ENCODE results near the gene ZBTB21. TPM values are rescaled to one million over a fixed set of nuclear protein-coding genes. Genes with fewer than 3 reads are reported as not detected.
"Not testable (repeated sequence)": the region's sequence is repeated elsewhere in the genome, so short reads cannot be mapped to it uniquely, and the experiment has no call there.

ZBTB21 gene
- total and polyA plus RNA-seq, 2 donors, result 5.4 to 7.9 TPM

GRCh38 chr21:41964171-41964570 lies 46.0 kb downstream of the ZBTB21 start:
- Histone ChIP-seq H3K27me3 (ENCODE audit: control insufficient read depth in 2 of 2, insufficient read depth in 1 of 2, low read length in 1 of 2) (no peaks in the 10 kb centered on the region), H3K4me3 (ENCODE audit: low read length in 2 of 2) (no peak overlapping the region), H3K36me3 (ENCODE audit: control insufficient read depth in 2 of 2, insufficient read depth in 2 of 2, low read length in 1 of 2) (no peaks in the 10 kb centered on the region), H3K9me3 (ENCODE audit: control insufficient read depth in 2 of 2, insufficient read depth in 1 of 2, low read length in 1 of 2) (no peaks in the 10 kb centered on the region), H3K4me1 (ENCODE audit: control insufficient read depth in 2 of 2, insufficient read depth in 2 of 2, low read length in 2 of 2) (peaks cover 0 to 19% of the 10 kb centered on the region in 2 donors), H3K27ac (ENCODE audit: low read depth in 1 of 2, low read length in 1 of 2) (no peak overlapping the region)
- 97% methylated on average over 8 of the region's 8 CpGs for WGBS
- DNase-seq (ENCODE audit: low read depth in 6 of 9, low spot score in 9 of 9), result no peak

- peaks cover 0 to 20% of the 10 kb centered on the region in 2 donors for H3K4me1 ChIP-seq (ENCODE audit: control insufficient read depth in 2 of 2, insufficient read depth in 2 of 2, low read length in 2 of 2)
- no peaks in the 10 kb centered on the region for H3K27me3 ChIP-seq (ENCODE audit: control insufficient read depth in 2 of 2, insufficient read depth in 1 of 2, low read length in 1 of 2)
- no peaks in the 10 kb centered on the region for H3K36me3 ChIP-seq (ENCODE audit: control insufficient read depth in 2 of 2, insufficient read depth in 2 of 2, low read length in 1 of 2)
- 97% methylated on average over 11 of the region's 11 CpGs for WGBS
- DNase-seq (ENCODE audit: low read depth in 6 of 9, low spot score in 9 of 9), result no peak
- no peaks in the 10 kb centered on the region for H3K9me3 ChIP-seq (ENCODE audit: control insufficient read depth in 2 of 2, insufficient read depth in 1 of 2, low read length in 1 of 2)
- no peak overlapping the region for H3K27ac ChIP-seq (ENCODE audit: low read depth in 1 of 2, low read length in 1 of 2)
- H3K4me3 ChIP-seq (ENCODE audit: low read length in 2 of 2), result no peak overlapping the region
Observed at GRCh38 chr21:41962425-41962966, 47.7 kb downstream of the ZBTB21 start.

- peaks cover 7 to 28% of the 10 kb centered on the region in 2 donors for H3K4me1 ChIP-seq (ENCODE audit: control insufficient read depth in 2 of 2, insufficient read depth in 2 of 2, low read length in 2 of 2)
- no peak overlapping the region for H3K27ac ChIP-seq (ENCODE audit: low read depth in 1 of 2, low read length in 1 of 2)
- no peaks in the 10 kb centered on the region for H3K9me3 ChIP-seq (ENCODE audit: control insufficient read depth in 2 of 2, insufficient read depth in 1 of 2, low read length in 1 of 2)
- DNase-seq (ENCODE audit: low read depth in 6 of 9, low spot score in 9 of 9), result peak in 1 of 9 donors; percentile 16
- H3K36me3 ChIP-seq (ENCODE audit: control insufficient read depth in 2 of 2, insufficient read depth in 2 of 2, low read length in 1 of 2), result no peaks in the 10 kb centered on the region
- no peaks in the 10 kb centered on the region for H3K27me3 ChIP-seq (ENCODE audit: control insufficient read depth in 2 of 2, insufficient read depth in 1 of 2, low read length in 1 of 2)
- WGBS, result 20% methylated on average over 8 of the region's 8 CpGs
- H3K4me3 ChIP-seq (ENCODE audit: low read length in 2 of 2), result no peak overlapping the region
Observed at GRCh38 chr21:41961753-41962152, 48.4 kb downstream of the ZBTB21 start.

- Histone ChIP-seq H3K27ac (ENCODE audit: low read depth in 1 of 2, low read length in 1 of 2) (no peak overlapping the region), H3K27me3 (ENCODE audit: control insufficient read depth in 2 of 2, insufficient read depth in 1 of 2, low read length in 1 of 2) (no peaks in the 10 kb centered on the region), H3K4me3 (ENCODE audit: low read length in 2 of 2) (no peak overlapping the region), H3K4me1 (ENCODE audit: control insufficient read depth in 2 of 2, insufficient read depth in 2 of 2, low read length in 2 of 2) (peaks cover 8 to 32% of the 10 kb centered on the region in 2 donors), H3K36me3 (ENCODE audit: control insufficient read depth in 2 of 2, insufficient read depth in 2 of 2, low read length in 1 of 2) (no peaks in the 10 kb centered on the region), H3K9me3 (ENCODE audit: control insufficient read depth in 2 of 2, insufficient read depth in 1 of 2, low read length in 1 of 2) (no peaks in the 10 kb centered on the region)
- WGBS, result 78% methylated on average over 14 of the region's 14 CpGs
- no peak for DNase-seq (ENCODE audit: low read depth in 6 of 9, low spot score in 9 of 9)
Observed at GRCh38 chr21:41961282-41961701, 48.9 kb downstream of the ZBTB21 start.

GRCh38 chr21:41960386-41960785 lies 49.8 kb downstream of the ZBTB21 start:
- H3K27me3 ChIP-seq (ENCODE audit: control insufficient read depth in 2 of 2, insufficient read depth in 1 of 2, low read length in 1 of 2), result no peaks in the 10 kb centered on the region
- H3K9me3 ChIP-seq (ENCODE audit: control insufficient read depth in 2 of 2, insufficient read depth in 1 of 2, low read length in 1 of 2), result no peaks in the 10 kb centered on the region
- H3K27ac ChIP-seq (ENCODE audit: low read depth in 1 of 2, low read length in 1 of 2), result no peak overlapping the region
- peaks cover 8 to 40% of the 10 kb centered on the region in 2 donors for H3K4me1 ChIP-seq (ENCODE audit: control insufficient read depth in 2 of 2, insufficient read depth in 2 of 2, low read length in 2 of 2)
- no peaks in the 10 kb centered on the region for H3K36me3 ChIP-seq (ENCODE audit: control insufficient read depth in 2 of 2, insufficient read depth in 2 of 2, low read length in 1 of 2)
- 97% methylated on average over 8 of the region's 8 CpGs for WGBS
- no peak for DNase-seq (ENCODE audit: low read depth in 6 of 9, low spot score in 9 of 9)
- H3K4me3 ChIP-seq (ENCODE audit: low read length in 2 of 2), result no peak overlapping the region

- not testable (repeated sequence) for DNase-seq (ENCODE audit: low read depth in 6 of 9, low spot score in 9 of 9); H3K36me3 ChIP-seq (ENCODE audit: control insufficient read depth in 2 of 2, insufficient read depth in 2 of 2, low read length in 1 of 2)
- WGBS, result 96% methylated on average over 11 of the region's 11 CpGs
Observed at GRCh38 chr21:41959697-41960096, 50.5 kb downstream of the ZBTB21 start.

GRCh38 chr21:41958886-41959563 lies 51.1 kb downstream of the ZBTB21 start:
- no peak overlapping the region for H3K4me3 ChIP-seq (ENCODE audit: low read length in 2 of 2)
- WGBS, result 94% methylated on average over 16 of the region's 16 CpGs
- DNase-seq (ENCODE audit: low read depth in 6 of 9, low spot score in 9 of 9), result no peak
- H3K27me3 ChIP-seq (ENCODE audit: control insufficient read depth in 2 of 2, insufficient read depth in 1 of 2, low read length in 1 of 2), result peaks cover 0 to 5% of the 10 kb centered on the region in 2 donors
- H3K9me3 ChIP-seq (ENCODE audit: control insufficient read depth in 2 of 2, insufficient read depth in 1 of 2, low read length in 1 of 2), result peaks cover 0 to 1% of the 10 kb centered on the region in 2 donors
- H3K27ac ChIP-seq (ENCODE audit: low read depth in 1 of 2, low read length in 1 of 2), result no peak overlapping the region
- no peaks in the 10 kb centered on the region for H3K36me3 ChIP-seq (ENCODE audit: control insufficient read depth in 2 of 2, insufficient read depth in 2 of 2, low read length in 1 of 2)
- peaks cover 11 to 54% of the 10 kb centered on the region in 2 donors for H3K4me1 ChIP-seq (ENCODE audit: control insufficient read depth in 2 of 2, insufficient read depth in 2 of 2, low read length in 2 of 2)

More at GRCh38 chr21:41959697-41960096, 50.5 kb downstream of the ZBTB21 start:
- not testable (repeated sequence) for H3K4me3 ChIP-seq (ENCODE audit: low read length in 2 of 2); H3K27ac ChIP-seq (ENCODE audit: low read depth in 1 of 2, low read length in 1 of 2); H3K27me3 ChIP-seq (ENCODE audit: control insufficient read depth in 2 of 2, insufficient read depth in 1 of 2, low read length in 1 of 2); H3K9me3 ChIP-seq (ENCODE audit: control insufficient read depth in 2 of 2, insufficient read depth in 1 of 2, low read length in 1 of 2)
- peaks cover 8 to 47% of the 10 kb centered on the region in 2 donors for H3K4me1 ChIP-seq (ENCODE audit: control insufficient read depth in 2 of 2, insufficient read depth in 2 of 2, low read length in 2 of 2)

GRCh38 chr21:41957991-41958766 lies 52.0 kb downstream of the ZBTB21 start:
- DNase-seq (ENCODE audit: low read depth in 6 of 9, low spot score in 9 of 9), result peak in 1 of 9 donors; percentile 26
- H3K27ac ChIP-seq (ENCODE audit: low read depth in 1 of 2, low read length in 1 of 2), result peak overlapping the region in 1 of 2 donors; percentile 20

More at GRCh38 chr21:41957991-41958766, 52.0 kb downstream of the ZBTB21 start:
- Histone ChIP-seq H3K36me3 (ENCODE audit: control insufficient read depth in 2 of 2, insufficient read depth in 2 of 2, low read length in 1 of 2) (no peaks in the 10 kb centered on the region), H3K27me3 (ENCODE audit: control insufficient read depth in 2 of 2, insufficient read depth in 1 of 2, low read length in 1 of 2) (peaks cover 6 to 8% of the 10 kb centered on the region in 2 donors), H3K9me3 (ENCODE audit: control insufficient read depth in 2 of 2, insufficient read depth in 1 of 2, low read length in 1 of 2) (peaks cover 0 to 1% of the 10 kb centered on the region in 2 donors), H3K4me3 (ENCODE audit: low read length in 2 of 2) (no peak overlapping the region), H3K4me1 (ENCODE audit: control insufficient read depth in 2 of 2, insufficient read depth in 2 of 2, low read length in 2 of 2) (peaks cover 17 to 54% of the 10 kb centered on the region in 2 donors)
- 86% methylated on average over 24 of the region's 24 CpGs for WGBS

Data from thymus (tissue), 11 donors.